ENCODE results near the gene BPIFB3. TPM values are rescaled to one million over a fixed set of nuclear protein-coding genes. Genes with fewer than 3 reads are reported as not detected.

Gene BPIFB3
- total and polyA plus RNA-seq, 11 donors = not detected

DNA sequence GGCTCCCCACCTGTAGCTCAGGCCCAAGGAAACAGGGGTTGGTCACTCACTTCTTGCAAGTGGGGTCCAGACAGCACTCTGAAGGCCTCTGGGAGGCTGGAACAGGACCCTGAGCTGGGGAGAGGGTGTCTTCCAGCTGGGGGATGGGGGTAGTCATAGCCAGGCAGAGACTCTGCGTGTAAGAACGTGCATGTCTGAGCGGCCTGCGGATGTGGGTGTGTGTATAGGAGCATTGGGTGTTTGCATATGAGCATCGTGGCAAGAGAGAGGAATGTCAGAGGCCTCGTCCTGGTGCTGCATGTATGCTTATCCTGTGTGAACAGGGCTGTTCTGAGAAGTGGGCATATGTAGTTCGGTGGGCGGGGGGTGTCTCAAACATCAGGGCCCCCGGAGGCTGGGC lies 12.1 kb downstream of the BPIFB3 start:
- Histone ChIP-seq H3K27me3 (peaks cover 0 to 8% (median 0%) of the 10 kb centered on the region in 9 donors), H3K4me3 (no peak overlapping the region), H3K9me3 (no peaks in the 10 kb centered on the region), H3K4me1 (no peaks in the 10 kb centered on the region), H3K27ac (no peak overlapping the region), H3K36me3 (no peaks in the 10 kb centered on the region)
- intact Hi-C loops (cut with DNase I) = no loop called here
- no peak for DNase-seq
- TF ChIP-seq POLR2A (IDR thresholded peaks at IDR 0.05) = no peak
- TF ChIP-seq, protein P1, sequence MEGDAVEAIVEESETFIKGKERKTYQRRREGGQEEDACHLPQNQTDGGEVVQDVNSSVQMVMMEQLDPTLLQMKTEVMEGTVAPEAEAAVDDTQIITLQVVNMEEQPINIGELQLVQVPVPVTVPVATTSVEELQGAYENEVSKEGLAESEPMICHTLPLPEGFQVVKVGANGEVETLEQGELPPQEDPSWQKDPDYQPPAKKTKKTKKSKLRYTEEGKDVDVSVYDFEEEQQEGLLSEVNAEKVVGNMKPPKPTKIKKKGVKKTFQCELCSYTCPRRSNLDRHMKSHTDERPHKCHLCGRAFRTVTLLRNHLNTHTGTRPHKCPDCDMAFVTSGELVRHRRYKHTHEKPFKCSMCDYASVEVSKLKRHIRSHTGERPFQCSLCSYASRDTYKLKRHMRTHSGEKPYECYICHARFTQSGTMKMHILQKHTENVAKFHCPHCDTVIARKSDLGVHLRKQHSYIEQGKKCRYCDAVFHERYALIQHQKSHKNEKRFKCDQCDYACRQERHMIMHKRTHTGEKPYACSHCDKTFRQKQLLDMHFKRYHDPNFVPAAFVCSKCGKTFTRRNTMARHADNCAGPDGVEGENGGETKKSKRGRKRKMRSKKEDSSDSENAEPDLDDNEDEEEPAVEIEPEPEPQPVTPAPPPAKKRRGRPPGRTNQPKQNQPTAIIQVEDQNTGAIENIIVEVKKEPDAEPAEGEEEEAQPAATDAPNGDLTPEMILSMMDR (IDR thresholded peaks at IDR 0.05) = no peak
- WGBS, 4 donors = 84 to 95% (median 85%) methylated on average over 9 of the region's 9 CpGs
- ATAC-seq = no peak

DNA sequence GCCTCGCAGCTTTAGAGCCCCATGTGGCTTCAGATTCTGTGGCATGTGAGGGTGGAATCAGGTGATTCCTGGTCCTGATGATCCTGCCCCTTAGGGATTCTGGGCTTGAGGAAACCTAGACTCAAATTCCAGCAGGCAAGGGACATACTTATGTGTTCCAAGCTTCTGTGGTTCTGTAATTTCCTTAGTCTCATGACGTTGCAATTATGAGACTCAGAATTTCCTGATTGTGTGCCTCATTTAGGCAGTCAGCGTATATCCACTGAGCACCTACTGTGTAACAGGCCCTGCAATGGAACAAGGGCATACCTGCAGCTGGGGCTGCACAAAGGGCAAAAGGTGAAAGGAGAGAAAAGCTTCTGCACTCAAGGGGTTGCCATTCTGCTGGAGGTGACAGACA lies 14.1 kb downstream of the BPIFB3 start:
- no peaks in the 10 kb centered on the region for H3K9me3 ChIP-seq
- 68 to 81% (median 76%) methylated on average over 3 of the region's 3 CpGs for WGBS, 4 donors
- no peak overlapping the region for H3K27ac ChIP-seq
- intact Hi-C loops (cut with DNase I) = no loop called here
- no peak overlapping the region for H3K4me3 ChIP-seq
- peaks cover 0 to 12% (median 0%) of the 10 kb centered on the region in 9 donors for H3K27me3 ChIP-seq
- no peak for ATAC-seq
- no peaks in the 10 kb centered on the region for H3K4me1 ChIP-seq
- TF ChIP-seq, protein P1 (IDR thresholded peaks at IDR 0.05) = no peak
- TF ChIP-seq POLR2A (IDR thresholded peaks at IDR 0.05) = no peak
- H3K36me3 ChIP-seq = no peaks in the 10 kb centered on the region
- no peak for DNase-seq

DNA sequence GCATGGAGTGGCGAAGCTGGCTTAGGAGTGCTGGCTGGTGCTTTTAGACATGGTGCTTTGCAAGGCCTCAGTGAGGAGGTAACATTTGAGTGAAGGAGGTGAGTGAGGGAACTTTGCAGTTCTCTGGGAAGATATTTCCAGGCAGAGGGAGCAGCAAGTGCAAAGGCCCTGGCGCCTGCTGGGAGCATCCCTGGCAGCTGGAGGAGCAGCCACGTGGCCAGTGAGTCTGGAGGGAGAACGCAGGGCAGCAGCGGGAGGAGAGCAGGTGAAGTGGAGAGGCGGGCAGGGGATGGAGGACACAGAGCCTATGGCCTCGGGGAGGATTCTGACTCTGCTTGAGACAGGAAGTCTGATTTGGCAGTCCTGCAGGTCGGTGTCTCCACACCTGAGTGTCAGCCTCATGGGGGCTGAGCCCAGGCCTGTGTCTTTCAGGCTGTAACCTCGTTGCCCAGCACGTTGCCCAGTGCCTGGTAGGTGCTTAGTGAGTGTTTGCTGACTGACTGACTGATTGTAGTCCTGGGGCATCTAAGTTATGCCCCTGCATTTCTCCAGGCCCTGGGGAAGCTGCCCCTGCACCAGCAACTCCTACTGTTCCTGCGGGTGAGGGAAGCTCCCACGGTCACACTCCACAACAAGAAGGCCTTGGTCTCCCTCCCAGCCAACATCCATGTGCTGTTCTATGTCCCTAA lies 14.7 kb downstream of the BPIFB3 start:
- Histone ChIP-seq H3K9me3 (no peaks in the 10 kb centered on the region), H3K4me1 (no peaks in the 10 kb centered on the region), H3K27me3 (peaks cover 0 to 12% (median 0%) of the 10 kb centered on the region in 9 donors), H3K4me3 (no peak overlapping the region), H3K36me3 (no peaks in the 10 kb centered on the region), H3K27ac (no peak overlapping the region)
- intact Hi-C loops (cut with DNase I) = no loop called here
- 77 to 85% (median 83%) methylated on average over 8 to 12 of the region's 12 CpGs for WGBS, 4 donors
- TF ChIP-seq, protein P1 (IDR thresholded peaks at IDR 0.05) = no peak
- TF ChIP-seq POLR2A (IDR thresholded peaks at IDR 0.05) = no peak
- ATAC-seq (no peak), DNase-seq (no peak)

DNA sequence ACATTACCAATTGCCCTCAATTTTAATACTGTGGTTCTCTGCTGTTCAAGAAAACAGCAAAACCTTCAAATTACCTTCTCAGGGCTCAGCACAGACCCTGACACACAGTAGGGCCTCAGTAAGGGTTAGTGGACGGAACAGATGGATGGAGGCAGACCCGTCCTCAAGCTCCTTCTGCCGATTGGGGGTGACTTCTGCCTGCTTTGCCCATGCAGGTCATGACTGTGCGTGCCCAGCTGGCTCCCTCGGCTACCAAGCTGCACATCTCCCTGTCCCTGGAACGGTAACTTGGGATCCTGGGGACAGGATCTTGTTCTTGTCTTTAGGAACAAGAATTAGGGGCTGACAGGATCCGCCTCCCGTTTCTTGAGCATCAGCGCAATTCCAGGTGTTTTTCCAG lies 16.0 kb downstream of the BPIFB3 start:
- Histone ChIP-seq H3K4me1 (no peaks in the 10 kb centered on the region), H3K9me3 (no peaks in the 10 kb centered on the region), H3K27ac (no peak overlapping the region), H3K36me3 (no peaks in the 10 kb centered on the region), H3K27me3 (peaks cover 0 to 12% (median 0%) of the 10 kb centered on the region in 9 donors), H3K4me3 (no peak overlapping the region)
- TF ChIP-seq, protein P1 (IDR thresholded peaks at IDR 0.05) = no peak
- TF ChIP-seq POLR2A (IDR thresholded peaks at IDR 0.05) = no peak
- 82 to 86% (median 85%) methylated on average over 9 of the region's 9 CpGs for WGBS, 4 donors
- no peak for DNase-seq
- intact Hi-C loops (cut with DNase I) = no loop called here
- ATAC-seq = no peak

Measured in heart left ventricle (tissue), 16 donors.